ENCODE data around the gene BEAN1. TPM values are rescaled to one million over a fixed set of nuclear protein-coding genes. Genes with fewer than 3 reads are reported as not detected.

Gene BEAN1
- total RNA-seq, 1 donor from 2014 or later, result not detected

DNA sequence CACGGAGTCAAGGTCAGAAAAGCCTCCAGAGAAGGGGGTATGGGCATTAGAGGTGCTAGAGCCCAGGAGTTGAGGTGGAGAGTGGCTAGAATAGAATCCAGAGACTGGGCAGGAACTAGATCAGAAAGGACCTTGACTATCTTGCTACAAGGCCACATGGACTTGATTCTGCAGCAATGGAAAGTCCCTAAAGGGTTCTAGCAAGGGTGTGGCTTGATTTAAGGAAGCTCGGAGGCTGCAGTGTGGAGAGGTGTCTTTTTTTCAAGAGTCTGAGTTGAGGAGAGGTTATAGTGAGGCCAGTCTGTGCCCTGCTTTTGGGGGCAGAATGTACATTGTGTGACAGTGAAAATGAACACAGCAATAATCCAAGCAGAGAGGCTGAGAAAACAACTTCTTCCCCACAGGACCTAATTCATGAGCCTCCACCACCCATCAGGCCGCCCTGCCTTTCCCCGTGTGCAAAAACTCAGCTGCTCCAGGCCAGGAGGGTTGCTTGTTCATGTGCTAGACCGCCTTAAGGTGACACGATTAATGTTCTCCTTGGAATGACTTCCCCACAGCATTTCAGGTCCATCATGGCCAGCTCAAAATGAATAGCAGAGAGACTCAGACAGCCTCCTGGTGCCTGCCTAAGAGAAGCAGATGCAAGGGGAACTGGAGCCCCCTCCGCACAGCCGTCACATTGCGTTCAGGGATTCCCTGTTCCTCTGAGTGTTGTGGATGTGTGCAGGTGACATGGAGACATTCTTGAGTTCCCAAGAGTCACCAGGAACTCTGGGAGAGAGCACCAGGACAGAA lies 8.7 kb upstream of the BEAN1 start:
- H3K4me1 ChIP-seq, result no peaks in the 10 kb centered on the region
- TF ChIP-seq, protein P1, sequence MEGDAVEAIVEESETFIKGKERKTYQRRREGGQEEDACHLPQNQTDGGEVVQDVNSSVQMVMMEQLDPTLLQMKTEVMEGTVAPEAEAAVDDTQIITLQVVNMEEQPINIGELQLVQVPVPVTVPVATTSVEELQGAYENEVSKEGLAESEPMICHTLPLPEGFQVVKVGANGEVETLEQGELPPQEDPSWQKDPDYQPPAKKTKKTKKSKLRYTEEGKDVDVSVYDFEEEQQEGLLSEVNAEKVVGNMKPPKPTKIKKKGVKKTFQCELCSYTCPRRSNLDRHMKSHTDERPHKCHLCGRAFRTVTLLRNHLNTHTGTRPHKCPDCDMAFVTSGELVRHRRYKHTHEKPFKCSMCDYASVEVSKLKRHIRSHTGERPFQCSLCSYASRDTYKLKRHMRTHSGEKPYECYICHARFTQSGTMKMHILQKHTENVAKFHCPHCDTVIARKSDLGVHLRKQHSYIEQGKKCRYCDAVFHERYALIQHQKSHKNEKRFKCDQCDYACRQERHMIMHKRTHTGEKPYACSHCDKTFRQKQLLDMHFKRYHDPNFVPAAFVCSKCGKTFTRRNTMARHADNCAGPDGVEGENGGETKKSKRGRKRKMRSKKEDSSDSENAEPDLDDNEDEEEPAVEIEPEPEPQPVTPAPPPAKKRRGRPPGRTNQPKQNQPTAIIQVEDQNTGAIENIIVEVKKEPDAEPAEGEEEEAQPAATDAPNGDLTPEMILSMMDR (IDR thresholded peaks at IDR 0.05), result no peak
- peak in 1 of 2 donors; percentile 19 for DNase-seq (ENCODE audit: low spot score in 2 of 2)
- H3K27ac ChIP-seq, result no peak overlapping the region
- intact Hi-C loops (cut with DNase I), result no loop called here
- H3K4me3 ChIP-seq, result no peak overlapping the region
- H3K36me3 ChIP-seq, result no peaks in the 10 kb centered on the region
- no peaks in the 10 kb centered on the region for H3K27me3 ChIP-seq
- H3K9me3 ChIP-seq, result no peaks in the 10 kb centered on the region

DNA sequence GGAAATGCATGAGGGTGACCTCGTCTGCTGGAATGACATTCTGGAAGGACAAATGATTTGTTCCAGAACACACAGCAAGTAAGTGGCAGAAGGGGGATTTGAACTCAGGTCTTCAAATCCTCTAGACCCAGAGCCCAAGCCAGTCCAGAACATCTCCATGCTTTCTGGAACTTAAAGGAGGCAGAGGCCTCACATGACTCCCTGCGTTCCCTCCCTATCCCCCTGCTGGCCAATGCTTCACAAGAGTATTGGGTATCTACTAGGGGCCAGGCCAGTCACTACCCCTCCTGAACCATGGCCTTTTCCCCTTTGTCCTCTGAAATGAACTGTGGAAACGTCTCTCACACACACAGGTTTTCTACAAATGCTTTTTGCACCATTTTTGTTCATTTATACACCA lies 7.6 kb upstream of the BEAN1 start:
- peak in 1 of 2 donors; percentile 35 for DNase-seq (ENCODE audit: low spot score in 2 of 2)
- intact Hi-C loops (cut with DNase I), result no loop called here
- Histone ChIP-seq H3K9me3 (no peaks in the 10 kb centered on the region), H3K4me3 (no peak overlapping the region), H3K27ac (no peak overlapping the region), H3K36me3 (no peaks in the 10 kb centered on the region), H3K4me1 (no peaks in the 10 kb centered on the region), H3K27me3 (no peaks in the 10 kb centered on the region)
- TF ChIP-seq, protein P1 (IDR thresholded peaks at IDR 0.05), result no peak

DNA sequence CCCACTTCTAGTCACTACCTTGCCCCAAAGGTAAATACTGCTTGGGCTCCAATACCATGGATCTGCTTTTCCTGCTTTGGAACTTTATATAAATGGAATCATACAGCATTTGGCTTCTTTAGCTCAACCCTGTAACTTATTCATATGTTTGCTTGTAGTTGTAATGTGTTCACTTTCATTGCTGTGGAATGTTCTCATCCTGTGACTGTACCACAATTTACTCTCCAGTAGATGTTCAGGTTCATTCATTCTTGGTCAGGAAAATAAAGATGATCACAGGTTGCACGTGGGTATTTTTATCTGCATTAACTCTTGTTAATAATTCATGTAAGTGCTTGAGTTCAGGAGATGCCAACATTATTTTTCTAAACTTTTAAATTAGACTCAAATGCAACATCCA lies 6.7 kb upstream of the BEAN1 start:
- intact Hi-C loops (cut with DNase I), result no loop called here
- Histone ChIP-seq H3K27me3 (no peaks in the 10 kb centered on the region), H3K4me1 (no peaks in the 10 kb centered on the region), H3K27ac (no peak overlapping the region), H3K4me3 (no peak overlapping the region), H3K9me3 (no peaks in the 10 kb centered on the region), H3K36me3 (no peaks in the 10 kb centered on the region)
- TF ChIP-seq, protein P1 (IDR thresholded peaks at IDR 0.05), result no peak
- no peak for DNase-seq (ENCODE audit: low spot score in 2 of 2)

DNA sequence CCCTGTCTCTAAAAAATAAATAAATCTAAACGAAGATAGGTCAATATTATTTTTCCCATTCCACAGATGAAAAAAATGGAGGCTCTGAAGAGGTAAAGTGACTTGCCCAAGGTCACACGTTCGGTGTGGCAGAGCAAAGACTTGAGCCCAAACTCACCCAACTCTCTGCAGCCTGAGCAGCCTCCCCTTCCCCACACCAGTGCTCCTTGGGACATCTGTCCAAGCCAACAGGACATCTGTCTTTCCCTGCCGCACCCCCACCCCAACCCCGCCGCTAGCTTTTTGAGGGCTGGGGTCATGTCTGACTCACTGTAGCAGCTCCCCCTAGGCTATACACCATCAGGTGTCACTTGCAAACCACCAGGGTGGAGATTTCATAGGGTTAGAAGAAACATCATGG lies 5.2 kb upstream of the BEAN1 start:
- peak in 1 of 2 donors; percentile 46 for DNase-seq (ENCODE audit: low spot score in 2 of 2)
- Histone ChIP-seq H3K36me3 (no peaks in the 10 kb centered on the region), H3K27me3 (peaks cover 7% of the 10 kb centered on the region), H3K27ac (no peak overlapping the region), H3K4me1 (peaks cover 0 to 4% of the 10 kb centered on the region in 2 donors), H3K4me3 (no peak overlapping the region), H3K9me3 (no peaks in the 10 kb centered on the region)
- TF ChIP-seq, protein P1 (IDR thresholded peaks at IDR 0.05), result no peak
- intact Hi-C loops (cut with DNase I), result no loop called here

DNA sequence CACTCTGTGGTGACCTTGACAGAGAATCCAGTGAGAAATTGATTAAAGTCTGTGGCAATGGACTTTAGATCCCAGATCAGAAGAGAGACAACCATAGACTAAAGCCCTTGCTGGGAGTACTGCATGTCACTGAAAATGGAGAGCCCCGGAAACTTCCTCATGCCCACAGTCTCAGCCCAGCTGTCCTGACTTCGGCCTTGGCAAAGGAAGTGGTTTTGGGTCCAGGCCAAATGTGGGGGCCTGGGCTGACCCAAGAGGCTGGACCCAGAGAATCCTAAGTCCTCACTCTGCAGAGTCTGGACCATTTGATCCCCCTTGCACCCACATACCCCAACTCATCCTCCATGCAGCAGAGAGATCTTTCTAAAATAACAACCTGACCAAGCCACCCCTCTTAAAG lies 4.7 kb upstream of the BEAN1 start:
- TF ChIP-seq, protein P1 (IDR thresholded peaks at IDR 0.05), result no peak
- peak in 1 of 2 donors; percentile 41 for DNase-seq (ENCODE audit: low spot score in 2 of 2)
- Histone ChIP-seq H3K36me3 (no peaks in the 10 kb centered on the region), H3K4me1 (peaks cover under 1 to 6% of the 10 kb centered on the region in 2 donors), H3K27me3 (peaks cover 7% of the 10 kb centered on the region), H3K4me3 (no peak overlapping the region), H3K9me3 (no peaks in the 10 kb centered on the region), H3K27ac (no peak overlapping the region)
- intact Hi-C loops (cut with DNase I), result no loop called here

All from ascending aorta (tissue), 2 donors.